DND-41 (cell line): ENCODE data around the gene GPER1.

Source experiments
- EZH2 ChIP-seq: IDR thresholded peaks from 3 replicates; pipeline ENCODE4 v1.6.1; 2012; ENCODE audit warnings: borderline replicate concordance, low read depth, mild to moderate bottlenecking, moderate library complexity, low read length, inconsistent platforms; ENCODE audit not compliant: severe bottlenecking
- TF ChIP-seq, protein P1 (sequence below): IDR thresholded peaks from 2 replicates; pipeline ENCODE4 v1.5.1; 2012; ENCODE audit warnings: borderline replicate concordance, low read length, moderate library complexity, mild to moderate bottlenecking; ENCODE audit not compliant: poor library complexity, severe bottlenecking; ENCODE audit errors: extremely low read depth

DNA sequence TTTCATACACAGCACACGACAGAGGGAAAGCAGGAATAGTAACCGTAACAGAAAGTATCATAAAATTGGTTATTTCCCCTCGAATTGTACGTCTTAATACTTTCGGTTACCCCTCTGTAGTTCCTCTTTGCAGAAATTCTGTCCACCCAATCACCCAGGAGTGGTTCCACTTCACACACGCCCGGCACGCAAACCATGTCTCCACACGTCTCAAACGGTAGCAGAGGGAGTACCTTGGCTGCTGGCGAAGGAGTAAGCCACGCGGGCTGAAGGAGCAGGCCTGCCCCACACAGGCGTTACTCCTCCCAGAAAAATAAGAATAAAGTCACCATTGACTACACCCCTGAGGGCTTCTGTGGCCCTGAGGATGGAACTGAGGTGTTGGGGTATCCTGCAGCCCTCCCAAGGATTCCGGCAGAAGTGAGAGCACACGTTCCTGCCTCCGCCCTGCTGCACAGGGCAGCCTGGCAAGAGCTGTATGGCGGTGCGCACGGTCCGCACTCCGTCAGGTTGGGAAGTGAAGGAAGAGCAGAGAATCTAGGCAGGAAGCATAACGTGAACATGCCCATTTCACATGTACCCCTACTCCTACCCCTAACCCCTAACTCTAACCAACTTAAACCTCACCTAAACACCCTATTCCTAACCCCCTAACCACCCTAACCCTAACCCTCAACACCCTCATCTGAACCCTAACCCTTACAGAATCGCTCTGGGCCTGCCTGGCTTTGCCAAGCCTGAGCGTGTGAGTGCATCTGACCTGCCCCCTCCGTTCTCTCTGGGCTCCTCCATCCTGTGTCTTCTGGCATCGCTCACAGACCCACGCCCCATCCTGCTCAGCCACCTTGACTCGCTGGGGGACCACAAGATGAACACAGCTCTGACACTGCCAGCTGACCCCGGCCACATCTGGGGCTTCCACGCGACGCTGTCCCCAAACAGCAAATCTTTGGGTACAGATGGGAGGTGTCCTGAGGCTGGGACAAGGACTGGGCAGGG is 25.3 kb upstream of the GPER1 start:
- TF ChIP-seq, protein P1, sequence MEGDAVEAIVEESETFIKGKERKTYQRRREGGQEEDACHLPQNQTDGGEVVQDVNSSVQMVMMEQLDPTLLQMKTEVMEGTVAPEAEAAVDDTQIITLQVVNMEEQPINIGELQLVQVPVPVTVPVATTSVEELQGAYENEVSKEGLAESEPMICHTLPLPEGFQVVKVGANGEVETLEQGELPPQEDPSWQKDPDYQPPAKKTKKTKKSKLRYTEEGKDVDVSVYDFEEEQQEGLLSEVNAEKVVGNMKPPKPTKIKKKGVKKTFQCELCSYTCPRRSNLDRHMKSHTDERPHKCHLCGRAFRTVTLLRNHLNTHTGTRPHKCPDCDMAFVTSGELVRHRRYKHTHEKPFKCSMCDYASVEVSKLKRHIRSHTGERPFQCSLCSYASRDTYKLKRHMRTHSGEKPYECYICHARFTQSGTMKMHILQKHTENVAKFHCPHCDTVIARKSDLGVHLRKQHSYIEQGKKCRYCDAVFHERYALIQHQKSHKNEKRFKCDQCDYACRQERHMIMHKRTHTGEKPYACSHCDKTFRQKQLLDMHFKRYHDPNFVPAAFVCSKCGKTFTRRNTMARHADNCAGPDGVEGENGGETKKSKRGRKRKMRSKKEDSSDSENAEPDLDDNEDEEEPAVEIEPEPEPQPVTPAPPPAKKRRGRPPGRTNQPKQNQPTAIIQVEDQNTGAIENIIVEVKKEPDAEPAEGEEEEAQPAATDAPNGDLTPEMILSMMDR, result no peak
- no peak for TF ChIP-seq EZH2
